ENCODE data around the gene ORC4.
"Not testable (repeated sequence)": the region's sequence is repeated elsewhere in the genome, so short reads cannot be mapped to it uniquely, and the experiment has no call there.

Gene ORC4

DNA sequence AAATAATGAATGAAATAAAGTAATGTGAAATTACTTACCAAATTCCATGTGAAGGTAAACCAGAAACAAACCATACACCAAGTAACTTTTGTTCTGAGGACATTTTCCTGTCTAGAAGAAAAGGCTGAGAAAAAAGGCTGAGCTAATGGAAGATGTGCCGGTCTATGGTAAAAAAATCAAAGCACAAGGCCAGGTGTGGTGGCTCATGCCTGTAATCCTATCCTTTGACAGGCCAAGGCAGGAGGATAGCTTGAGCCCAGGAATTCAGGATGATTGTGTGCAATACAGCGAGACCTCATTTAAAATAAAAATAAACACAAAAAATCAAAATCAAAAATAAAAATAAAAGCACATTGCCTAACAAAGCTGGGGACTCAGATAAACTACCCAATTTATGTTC is 6.7 kb downstream of the ORC4 start:
- no peak for DNase-seq

DNA sequence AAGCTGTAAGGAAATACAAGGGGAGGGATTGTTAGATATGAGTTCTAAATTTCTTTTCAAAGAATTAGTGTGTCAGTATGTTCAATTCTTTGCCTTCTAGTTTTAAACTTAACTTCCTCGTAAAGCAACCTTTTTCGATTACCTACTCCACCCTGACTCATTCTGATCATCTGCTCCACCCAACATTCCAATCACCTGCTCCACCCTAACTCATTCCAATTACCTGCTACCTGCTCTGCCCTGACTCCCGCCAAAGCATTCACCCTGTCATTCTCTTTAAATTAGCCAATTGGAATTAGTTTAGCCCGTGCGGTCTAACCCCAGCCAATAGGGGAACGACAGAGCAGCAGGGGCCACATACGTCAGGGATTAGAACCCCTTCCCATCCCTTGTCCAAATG is 12.1 kb downstream of the ORC4 start:
- not testable (repeated sequence) for DNase-seq

GRCh38 chr2:148007219-148007900 is 13.2 kb downstream of the ORC4 start:
- DNase-seq: no peak

GRCh38 chr2:148006249-148007007 is 14.1 kb downstream of the ORC4 start:
- no peak for DNase-seq

DNA sequence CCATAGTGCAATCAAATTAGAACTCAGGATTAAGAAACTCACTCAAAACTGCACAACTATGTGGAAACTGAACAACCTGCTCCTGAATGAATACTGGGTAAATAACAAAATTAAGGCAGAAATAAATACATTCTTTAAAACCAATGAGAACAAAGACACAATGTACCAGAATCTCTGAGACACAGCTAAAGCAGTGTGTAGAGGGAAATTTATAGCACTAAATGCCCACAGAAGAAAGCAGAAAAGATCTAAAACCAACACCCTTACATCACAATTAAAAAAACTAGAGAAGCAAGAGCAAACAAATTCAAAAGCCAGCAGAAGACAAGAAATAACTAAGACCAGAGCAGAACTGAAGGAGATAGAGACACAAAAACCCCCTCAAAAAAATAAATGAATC is 18.1 kb downstream of the ORC4 start:
- not testable (repeated sequence) for DNase-seq

GRCh38 chr2:148000095-148000494 is 20.4 kb downstream of the ORC4 start:
- DNase-seq: no peak

- no peak for DNase-seq
Measured at GRCh38 chr2:147999126-147999525, 21.4 kb downstream of the ORC4 start.

GRCh38 chr2:147998203-147998602 is 22.3 kb downstream of the ORC4 start:
- DNase-seq: no peak

GRCh38 chr2:147996828-147997227 is 23.7 kb downstream of the ORC4 start:
- DNase-seq: no peak

- not testable (repeated sequence) for DNase-seq
Measured at GRCh38 chr2:147994965-147995364, 25.6 kb downstream of the ORC4 start.

GRCh38 chr2:147989809-147990403 is 30.6 kb downstream of the ORC4 start:
- no peak for DNase-seq

DNA sequence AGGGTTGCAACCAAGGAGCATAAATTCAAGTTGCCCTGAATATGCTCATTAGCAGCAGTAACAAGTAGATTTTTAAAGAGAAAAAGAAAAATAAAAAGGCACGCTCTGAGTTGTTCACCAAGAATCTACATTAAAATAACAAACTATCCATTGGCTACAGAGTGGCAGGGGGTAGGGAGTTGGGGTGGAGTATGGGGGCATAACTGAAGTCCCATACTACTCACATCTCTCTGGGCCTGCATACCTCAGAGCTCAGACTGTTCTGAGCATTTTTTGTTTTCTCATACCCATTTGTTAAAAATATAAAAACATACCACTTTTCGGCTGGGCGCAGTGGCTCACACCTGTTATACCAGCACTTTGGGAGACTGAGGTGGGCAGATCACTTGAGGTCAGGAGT is 31.4 kb downstream of the ORC4 start:
- DNase-seq: no peak

DNA sequence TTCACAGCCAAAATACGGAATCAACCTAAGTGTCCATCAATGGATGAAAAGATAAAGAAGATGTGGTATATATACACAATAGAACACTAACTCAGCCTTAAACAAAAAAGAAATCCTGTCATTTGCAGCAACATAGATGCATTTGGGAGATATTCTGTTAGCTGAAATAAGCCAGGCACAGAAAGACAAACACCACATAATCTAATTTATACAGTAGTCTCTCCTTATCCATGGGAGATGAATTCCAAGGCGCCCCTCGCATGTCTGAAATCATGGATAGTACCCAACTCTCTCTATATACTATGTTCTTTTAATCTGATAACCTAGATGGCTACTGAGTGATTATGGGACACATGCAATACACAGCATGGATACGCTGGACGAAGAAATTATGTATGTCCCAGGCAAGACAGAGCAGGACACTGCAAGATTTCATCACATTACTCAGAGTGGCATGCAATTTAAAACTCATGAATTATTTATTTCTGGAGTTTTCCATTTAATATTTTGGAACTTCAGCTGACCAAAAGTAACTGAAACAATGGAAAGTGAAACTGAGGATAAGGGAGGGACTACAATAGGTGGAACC is 39.5 kb downstream of the ORC4 start:
- no peak for DNase-seq

GRCh38 chr2:147977679-147978078 is 42.9 kb downstream of the ORC4 start:
- no peak for DNase-seq

GRCh38 chr2:147976102-147976501 is 44.4 kb downstream of the ORC4 start:
- DNase-seq: no peak

GRCh38 chr2:147968571-147968970 is 52.0 kb downstream of the ORC4 start:
- DNase-seq: no peak

- DNase-seq: no peak
Measured at GRCh38 chr2:147952118-147952517, 68.4 kb downstream of the ORC4 start.

- no peak for DNase-seq
Measured at GRCh38 chr2:147945660-147946059, 74.9 kb downstream of the ORC4 start.

GRCh38 chr2:147939313-147939712 is 81.2 kb downstream of the ORC4 start:
- DNase-seq: no peak

- peak in 1 of 2 experiments; percentile 20 for DNase-seq
Measured at GRCh38 chr2:147937744-147938349, 82.7 kb downstream of the ORC4 start.

- DNase-seq: no peak
Measured at GRCh38 chr2:147934881-147935620, 85.5 kb downstream of the ORC4 start.

GRCh38 chr2:147933931-147934330 is 86.6 kb downstream of the ORC4 start:
- no peak for DNase-seq

Measured in NCI-H1930 (cell line).